GM18951 (cell line): Measurements from ENCODE around the gene CDC14A.
"Not testable (repeated sequence)": the region's sequence is repeated elsewhere in the genome, so short reads cannot be mapped to it uniquely, and the experiment has no call there.

Experiments used
- POLR2A ChIP-seq: IDR thresholded peaks from 4 replicates; pipeline ENCODE4 v1.6.1; 2011; ENCODE audit warnings: mild to moderate bottlenecking; ENCODE audit not compliant: insufficient read length, insufficient read depth; ENCODE audit errors: extremely low read depth
- in situ Hi-C: fragments of 300-500 bp; cut with MboI; formaldehyde crosslinking; loops from one replicate; pipeline ENCODE4 v1.12.0; 2022; ENCODE audit warnings: low sequenced_read_pairs, mixed read lengths, inconsistent platforms; ENCODE audit not compliant: unreplicated experiment

The CDC14A gene

GRCh38 chr1:100387657-100388350 is 35.5 kb downstream of the CDC14A start:
- in situ Hi-C loops = no loop called here
- TF ChIP-seq POLR2A = no peak

- no peak for TF ChIP-seq POLR2A
- in situ Hi-C loops = no loop called here
Measured at GRCh38 chr1:100390531-100390930, 38.2 kb downstream of the CDC14A start.

GRCh38 chr1:100391675-100392074 is 39.4 kb downstream of the CDC14A start:
- in situ Hi-C loops = no loop called here
- no peak for TF ChIP-seq POLR2A

- no peak for TF ChIP-seq POLR2A
- in situ Hi-C loops = no loop called here
Measured at GRCh38 chr1:100392756-100393155, 40.5 kb downstream of the CDC14A start.

GRCh38 chr1:100394285-100394684 is 42.0 kb downstream of the CDC14A start:
- in situ Hi-C loops = no loop called here

GRCh38 chr1:100395913-100396312 is 43.6 kb downstream of the CDC14A start:
- TF ChIP-seq POLR2A = no peak
- in situ Hi-C loops = no loop called here

More at GRCh38 chr1:100394285-100394684, 42.0 kb downstream of the CDC14A start:
- TF ChIP-seq POLR2A = no peak

GRCh38 chr1:100396651-100397050 is 44.3 kb downstream of the CDC14A start:
- no peak for TF ChIP-seq POLR2A

GRCh38 chr1:100397681-100398080 is 45.4 kb downstream of the CDC14A start:
- no peak for TF ChIP-seq POLR2A
- in situ Hi-C loops = no loop called here

More at GRCh38 chr1:100396651-100397050, 44.3 kb downstream of the CDC14A start:
- in situ Hi-C loops = no loop called here

GRCh38 chr1:100398648-100399047 is 46.3 kb downstream of the CDC14A start:
- no peak for TF ChIP-seq POLR2A
- in situ Hi-C loops = no loop called here

- in situ Hi-C loops = no loop called here
- no peak for TF ChIP-seq POLR2A
Measured at GRCh38 chr1:100400404-100400803, 48.1 kb downstream of the CDC14A start.

- in situ Hi-C loops = no loop called here
- TF ChIP-seq POLR2A = no peak
Measured at GRCh38 chr1:100404821-100405220, 52.5 kb downstream of the CDC14A start.

- in situ Hi-C loops = not testable (repeated sequence)
Measured at GRCh38 chr1:100405902-100406301, 53.6 kb downstream of the CDC14A start.

- in situ Hi-C loops = not testable (repeated sequence)
Measured at GRCh38 chr1:100407390-100407789, 55.1 kb downstream of the CDC14A start.

GRCh38 chr1:100411019-100411418 is 58.7 kb downstream of the CDC14A start:
- in situ Hi-C loops = no loop called here
- TF ChIP-seq POLR2A = no peak

GRCh38 chr1:100411574-100411973 is 59.3 kb downstream of the CDC14A start:
- no peak for TF ChIP-seq POLR2A

More at GRCh38 chr1:100411574-100411973, 59.3 kb downstream of the CDC14A start:
- in situ Hi-C loops = no loop called here
